ENCODE measurements around the gene USP48. TPM values are rescaled to one million over a fixed set of nuclear protein-coding genes. Genes with fewer than 3 reads are reported as not detected.

The USP48 gene
- total RNA-seq, 1 experiment from 2014 or later, result 84.8 TPM

GRCh38 chr1:21775985-21776562, 6.9 kb downstream of the USP48 start:
- no peak overlapping the region for H3K4me2 ChIP-seq (ENCODE audit: insufficient read depth, insufficient read length, low read length)
- DNase-seq, result no peak
- no peak overlapping the region for H3T11ph ChIP-seq (ENCODE audit: low read length)
- no peak overlapping the region for H3K14ac ChIP-seq (ENCODE audit: insufficient read depth, low read length)
- H3K4ac ChIP-seq (ENCODE audit: low read depth, low read length), result no peak overlapping the region
- Mint-ChIP-seq H3K9me3 (peaks cover 5 to 11% of the 10 kb centered on the region in 2 experiments; a peak in 3 of 5 replicates), H3K27ac (peak overlapping the region in 2 of 3 experiments; percentile 7 to 67; a peak in 1 of 7 replicates), H3K27me3 (ENCODE audit: low read depth) (no peaks in the 10 kb centered on the region; the same call in 1 of the 2 replicates), H3K36me3 (ENCODE audit: insufficient read depth in 1 of 3, low read depth in 3 of 3) (peaks cover 7 to 14% (median 8%) of the 10 kb centered on the region in 3 experiments; a peak in 6 of 7 replicates), H3K4me3 (no peak overlapping the region), H3K4me1 (peaks cover 2 to 7% of the 10 kb centered on the region in 2 experiments; a peak in 3 of 4 replicates)
- no peak overlapping the region for H2BK20ac ChIP-seq (ENCODE audit: low read depth, low read length, poor library complexity, severe bottlenecking)
- H3K56ac ChIP-seq (ENCODE audit: insufficient read length, low read depth, low read length), result no peak overlapping the region
- no peak overlapping the region for H3K23ac ChIP-seq (ENCODE audit: insufficient read length, low read depth, low read length)
- no peak overlapping the region for H2BK120ac ChIP-seq (ENCODE audit: low read depth, low read length, poor library complexity, severe bottlenecking)
- H3K79me2 ChIP-seq (ENCODE audit: insufficient read depth, low read length), result peaks cover 56% of the 10 kb centered on the region
- H3K9ac ChIP-seq (ENCODE audit: extremely low read depth, insufficient read length, low read length), result no peak overlapping the region
- H4K8ac ChIP-seq (replicated peaks; ENCODE audit: insufficient read length, low read depth, low read length), result no peak overlapping the region
- no peak overlapping the region for H4K5ac ChIP-seq (ENCODE audit: insufficient read length, low read depth, low read length)
- H3K9me3 ChIP-seq (ENCODE audit: control insufficient read depth, low read depth, low read length), result no peaks in the 10 kb centered on the region
- TF ChIP-seq CTCF (conservative IDR thresholded peaks at IDR 0.05), result no peak
- no peak overlapping the region for H2BK12ac ChIP-seq (ENCODE audit: insufficient read length, low read depth, low read length)
- no peak overlapping the region for H3K27ac ChIP-seq (ENCODE audit: insufficient read length, low read depth, low read length)
- H3K79me1 ChIP-seq (ENCODE audit: insufficient read depth, low read depth, low read length, poor library complexity, severe bottlenecking), result peaks cover 7% of the 10 kb centered on the region
- no peak overlapping the region for H4K91ac ChIP-seq (ENCODE audit: insufficient read length, low read depth, low read length)
- H2AK5ac ChIP-seq (ENCODE audit: insufficient read length, low read length), result no peak overlapping the region
- no peak overlapping the region for H2BK5ac ChIP-seq (ENCODE audit: insufficient read length, low read length)
- H3K23me2 ChIP-seq (ENCODE audit: insufficient read length, low read depth, low read length, poor library complexity, severe bottlenecking), result no peaks in the 10 kb centered on the region
- no peak overlapping the region for H2AFZ ChIP-seq (ENCODE audit: low read length)
- H4K20me1 ChIP-seq (ENCODE audit: control insufficient read depth, insufficient read depth, insufficient read length), result no peaks in the 10 kb centered on the region
- H2BK15ac ChIP-seq (ENCODE audit: low read depth, low read length), result no peak overlapping the region
- H3K27me3 ChIP-seq (ENCODE audit: insufficient read depth, low read length), result no peaks in the 10 kb centered on the region
- no peaks in the 10 kb centered on the region for H3K4me1 ChIP-seq (ENCODE audit: insufficient read depth, low read length)
- H3K18ac ChIP-seq (ENCODE audit: insufficient read length, low read depth, low read length), result no peak overlapping the region
